NCI-H345 treated with DMSO at 0.1 percent for 48 hours (cell line): Measurements from ENCODE around the gene IL7R.
"Not testable (repeated sequence)": the region's sequence is repeated elsewhere in the genome, so short reads cannot be mapped to it uniquely, and the experiment has no call there.

Experiments used
- DNase-seq: peaks from one replicate; lab custom pipeline; 2025; ENCODE audit not compliant: unreplicated experiment; lab: John Stamatoyannopoulos, UW

The IL7R gene

GRCh38 chr5:35870605-35871004, 13.9 kb downstream of the IL7R start:
- no peak for DNase-seq

- no peak for DNase-seq
These were observed 19.8 kb downstream of the IL7R start for GRCh38 chr5:35876454-35876853.

- no peak for DNase-seq
These were observed 20.2 kb downstream of the IL7R start for GRCh38 chr5:35876922-35877321.

- DNase-seq = no peak
These were observed 21.0 kb downstream of the IL7R start for GRCh38 chr5:35877655-35878054.

GRCh38 chr5:35878079-35878478, 21.4 kb downstream of the IL7R start:
- no peak for DNase-seq

GRCh38 chr5:35879096-35879495, 22.4 kb downstream of the IL7R start:
- DNase-seq = no peak

- DNase-seq = no peak
These were observed 23.0 kb downstream of the IL7R start for GRCh38 chr5:35879649-35880048.

- DNase-seq = no peak
These were observed 23.5 kb downstream of the IL7R start for GRCh38 chr5:35880156-35880555.

- no peak for DNase-seq
These were observed 25.1 kb downstream of the IL7R start for GRCh38 chr5:35881758-35882157.

- no peak for DNase-seq
These were observed 27.6 kb downstream of the IL7R start for GRCh38 chr5:35884191-35884769.

- DNase-seq = no peak
These were observed 28.1 kb downstream of the IL7R start for GRCh38 chr5:35884773-35885172.

- DNase-seq = no peak
These were observed 29.7 kb downstream of the IL7R start for GRCh38 chr5:35886381-35886780.

GRCh38 chr5:35887321-35888100, 30.8 kb downstream of the IL7R start:
- no peak for DNase-seq

- no peak for DNase-seq
These were observed 33.6 kb downstream of the IL7R start for GRCh38 chr5:35890021-35891020.

- not testable (repeated sequence) for DNase-seq
These were observed 36.1 kb downstream of the IL7R start for GRCh38 chr5:35892799-35893198.

- DNase-seq = no peak
These were observed 37.4 kb downstream of the IL7R start for GRCh38 chr5:35894131-35894530.

GRCh38 chr5:35898952-35899660, 42.4 kb downstream of the IL7R start:
- no peak for DNase-seq

GRCh38 chr5:35899800-35900199, 43.1 kb downstream of the IL7R start:
- DNase-seq = no peak

GRCh38 chr5:35900972-35901695, 44.4 kb downstream of the IL7R start:
- DNase-seq = no peak

- no peak for DNase-seq
These were observed 45.5 kb downstream of the IL7R start for GRCh38 chr5:35902046-35902672.
